ENCODE data around the gene CCDC27. TPM values are rescaled to one million over a fixed set of nuclear protein-coding genes. Genes with fewer than 3 reads are reported as not detected.

The CCDC27 gene
- total RNA-seq, 1 donor from 2014 or later: not detected

DNA sequence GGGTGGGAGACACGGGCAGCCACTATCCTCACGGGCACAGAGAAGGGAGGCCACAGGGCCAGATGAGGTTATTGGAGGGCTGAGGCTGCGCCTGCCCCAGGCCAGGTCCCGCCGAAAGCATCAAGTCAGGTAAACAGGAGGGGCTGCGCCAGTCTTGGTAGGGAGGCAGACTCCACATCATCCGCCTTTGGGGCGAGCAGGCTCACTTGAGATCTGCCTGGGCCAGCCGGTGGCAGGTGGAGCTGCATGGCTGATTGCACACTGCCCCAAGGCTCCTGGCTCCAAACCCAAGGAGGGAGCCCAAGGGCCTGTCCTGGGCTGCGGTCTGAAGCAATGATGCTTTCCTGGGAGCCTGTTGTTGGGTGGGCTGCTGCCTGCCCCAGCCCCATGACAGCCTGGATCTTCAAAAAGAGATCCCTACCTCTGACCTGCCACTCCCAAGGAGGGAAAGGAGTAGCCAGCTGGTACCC lies 24.9 kb downstream of the CCDC27 start:
- no peak for DNase-seq

DNA sequence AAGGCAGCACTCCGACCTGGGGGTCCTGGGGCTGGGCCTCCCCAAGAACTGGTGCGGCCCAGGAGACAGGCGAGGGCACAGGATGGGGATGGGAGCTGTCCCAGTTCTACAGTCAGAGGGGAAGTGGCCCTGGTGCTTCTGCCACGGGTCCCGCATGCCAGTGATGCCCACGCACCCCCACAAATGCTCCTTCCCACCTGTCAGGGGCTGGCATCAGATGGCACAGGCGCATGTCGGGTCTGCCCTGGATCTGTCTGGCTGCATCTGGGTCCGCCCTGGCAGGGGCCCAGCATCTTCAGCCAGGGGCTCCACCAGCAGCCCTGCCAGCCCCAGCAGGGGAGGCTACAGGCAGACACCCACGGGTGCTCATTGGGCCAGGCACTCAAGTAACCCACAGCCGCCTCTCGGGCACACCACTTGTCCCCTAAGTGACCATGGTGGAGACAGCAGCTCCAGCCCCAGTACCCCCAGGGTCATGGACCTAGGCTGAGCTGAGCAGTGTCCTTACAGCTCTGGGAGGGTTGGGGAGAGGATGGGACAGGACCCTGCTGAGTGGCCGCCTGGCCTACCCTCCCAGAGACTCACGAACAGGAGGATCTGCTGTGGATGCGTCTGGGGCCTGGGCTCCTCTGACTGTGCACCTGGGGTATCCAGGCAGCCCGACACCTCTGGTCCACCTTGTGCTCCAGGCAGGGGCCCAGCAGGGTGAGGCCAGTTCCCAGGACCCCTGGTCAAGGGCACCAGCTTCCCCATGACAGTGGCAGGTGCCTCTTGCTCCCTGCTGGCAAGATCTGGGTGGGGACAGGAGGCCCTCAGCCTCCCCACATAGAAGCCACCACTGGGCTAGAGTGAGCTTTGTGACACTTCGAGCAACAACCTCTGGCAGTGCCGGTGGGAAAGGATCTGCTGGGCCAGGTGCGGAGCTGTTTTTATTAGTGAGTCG lies 25.7 kb downstream of the CCDC27 start:
- DNase-seq: no peak

DNA sequence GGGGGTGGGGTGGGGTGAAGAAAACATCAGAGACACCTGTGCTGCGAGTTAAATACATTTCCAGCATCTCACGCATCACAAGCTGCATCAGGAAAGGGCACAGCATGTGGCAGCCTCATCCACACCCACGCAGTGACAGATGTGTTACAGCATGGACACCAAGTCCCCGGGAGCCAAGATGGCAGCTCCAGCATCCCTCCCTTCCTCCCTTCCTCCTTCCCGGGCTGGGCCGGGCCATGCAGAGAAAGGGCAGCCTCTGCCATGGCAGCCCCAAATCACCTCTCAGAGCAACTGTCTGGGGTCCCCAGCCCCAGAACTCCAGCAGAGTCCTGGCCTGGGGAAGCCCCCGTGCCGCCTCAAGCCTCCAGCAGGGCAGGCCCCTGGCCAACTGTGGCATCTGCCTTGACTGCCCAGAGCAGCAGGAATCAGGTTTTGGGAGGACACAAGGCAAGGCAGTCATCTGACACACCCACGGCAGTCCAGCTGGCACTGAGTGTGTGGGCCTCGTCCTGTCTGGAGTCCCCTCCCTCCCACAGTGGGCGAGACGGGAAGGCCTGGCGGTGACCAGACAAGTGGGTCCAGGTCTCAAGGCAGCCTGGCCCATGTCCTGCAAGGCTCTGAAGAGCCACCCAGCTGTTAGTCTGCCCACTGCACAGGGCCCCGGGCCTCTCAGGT lies 26.5 kb downstream of the CCDC27 start:
- DNase-seq: peak; percentile 26

DNA sequence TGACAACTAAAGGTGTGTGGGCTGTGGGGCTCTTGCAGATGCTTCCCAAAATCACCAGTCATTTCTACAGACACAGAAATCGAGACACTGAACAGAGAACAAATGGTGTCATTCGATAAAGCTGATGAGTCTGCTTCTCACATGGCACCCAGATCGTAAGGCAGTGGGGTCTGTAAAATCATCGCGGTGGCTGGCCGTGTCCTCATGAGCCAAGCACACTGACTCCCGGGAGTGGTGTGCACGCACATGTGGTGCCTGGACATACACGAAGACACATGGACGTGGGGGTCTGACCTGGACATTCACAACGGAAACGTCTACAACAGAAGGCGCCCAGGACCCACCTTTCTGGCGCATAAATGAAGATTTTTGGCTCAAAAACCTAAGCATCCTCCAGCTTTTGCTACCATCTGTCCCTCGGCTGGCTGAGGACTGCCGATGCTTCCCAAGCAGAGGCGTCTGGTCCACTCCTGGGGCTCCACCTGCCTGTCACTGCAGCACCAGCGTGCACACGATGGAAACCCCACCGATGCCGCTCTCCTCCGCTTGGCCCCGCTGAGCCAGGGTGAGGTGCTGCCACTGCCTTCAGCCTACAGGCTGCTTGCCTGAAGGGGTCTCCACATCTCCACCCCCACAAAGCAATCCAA lies 27.1 kb downstream of the CCDC27 start:
- DNase-seq: no peak

DNA sequence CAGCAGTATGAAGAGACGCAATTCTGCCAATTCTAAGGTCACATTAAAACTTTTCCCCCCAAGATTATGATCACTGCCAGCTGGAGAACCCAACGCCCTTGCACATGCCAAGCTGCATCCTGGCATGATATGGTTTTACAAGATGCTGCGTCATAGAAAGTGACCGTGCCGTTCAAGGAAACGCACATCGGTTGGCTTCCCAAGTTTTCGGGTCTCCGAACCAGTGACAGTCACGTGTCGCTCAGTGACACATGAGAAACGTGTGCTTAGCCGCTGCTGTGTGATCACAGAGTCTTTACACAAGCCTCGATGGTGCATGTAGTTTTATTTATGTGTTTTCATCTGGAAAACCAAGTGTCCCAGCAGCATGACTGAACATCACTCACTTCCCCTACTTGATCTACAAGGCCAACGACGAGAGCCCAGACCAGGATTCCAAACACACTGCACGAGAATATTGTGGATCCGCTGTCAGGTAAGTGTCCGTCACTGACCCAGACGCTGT lies 27.7 kb downstream of the CCDC27 start:
- no peak for DNase-seq

DNA sequence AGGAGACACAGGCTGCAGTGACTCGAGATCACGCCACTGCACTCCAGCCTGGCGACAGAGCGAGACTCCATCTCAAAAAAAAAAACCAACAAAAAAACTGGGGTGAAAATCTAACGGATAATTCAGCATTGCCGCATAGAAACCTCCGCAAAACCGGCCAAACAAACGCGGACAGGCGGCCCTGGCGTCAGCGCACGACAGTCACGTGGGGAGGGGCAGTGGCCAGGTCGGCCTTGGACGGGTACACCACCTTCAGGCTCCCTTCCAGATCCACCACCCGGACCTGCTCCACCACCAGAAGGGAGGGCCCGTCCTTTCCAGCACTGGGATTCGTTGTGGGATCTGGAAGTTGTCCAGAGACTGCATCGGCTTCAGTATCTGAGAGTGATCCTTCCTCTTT lies 28.7 kb downstream of the CCDC27 start:
- DNase-seq: no peak

DNA sequence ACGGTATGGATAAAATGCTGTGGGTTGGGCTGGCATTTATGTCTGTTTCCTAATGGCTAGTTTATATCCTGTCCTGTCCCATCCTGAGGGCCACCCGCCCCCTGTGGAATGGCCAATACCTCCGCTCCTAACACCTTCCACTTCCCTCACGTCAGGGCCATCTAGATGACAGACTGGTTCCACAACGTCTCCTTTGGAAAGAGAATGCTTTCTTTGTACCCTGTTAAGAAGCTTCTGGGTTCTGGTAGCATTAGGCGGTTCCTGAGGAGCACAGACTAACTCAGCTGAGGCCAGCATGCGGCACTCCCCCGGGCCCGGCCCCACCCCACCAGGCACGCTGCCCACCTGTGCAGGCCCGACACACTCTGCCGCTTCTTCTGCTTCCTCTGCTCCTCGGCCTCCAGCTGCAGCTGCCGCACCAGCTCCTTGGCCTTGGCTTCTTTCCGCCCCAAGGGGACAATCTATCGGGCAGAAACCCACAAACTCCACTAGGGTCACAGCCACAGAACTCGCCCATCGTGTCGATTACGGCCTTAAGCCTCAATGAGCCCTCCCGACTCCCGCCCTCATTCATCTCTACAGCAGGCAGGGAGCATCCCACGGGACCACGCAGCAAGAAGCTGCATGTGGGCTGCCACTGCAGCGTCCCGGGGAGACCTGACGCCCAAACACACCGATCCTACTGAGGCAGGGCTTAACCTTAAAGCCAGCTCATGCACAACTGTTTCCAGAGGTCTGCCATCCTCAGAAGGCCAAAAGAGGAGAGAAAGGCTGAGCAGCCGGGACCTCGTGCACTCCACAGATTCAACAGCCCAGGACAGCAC lies 31.6 kb downstream of the CCDC27 start:
- no peak for DNase-seq

DNA sequence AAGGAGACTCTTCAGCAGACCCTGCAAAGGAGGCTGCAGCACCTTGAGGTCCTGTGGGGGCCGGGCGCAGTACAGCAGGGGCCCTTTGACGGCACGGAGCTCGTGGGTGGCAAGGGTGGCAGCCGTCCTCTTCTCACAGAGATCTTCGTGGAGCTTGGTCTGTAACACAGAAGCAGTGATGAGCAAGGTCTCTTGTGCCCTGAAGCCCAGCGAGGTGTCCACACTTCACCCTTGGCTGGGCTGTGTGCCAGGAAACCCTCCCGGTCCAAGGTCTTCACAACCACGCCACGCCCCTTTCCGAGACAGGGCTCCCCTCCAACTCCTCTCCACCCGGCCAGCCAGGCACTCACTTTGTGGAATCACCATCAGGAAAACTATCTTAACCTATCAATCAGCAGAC lies 32.8 kb downstream of the CCDC27 start:
- no peak for DNase-seq

DNA sequence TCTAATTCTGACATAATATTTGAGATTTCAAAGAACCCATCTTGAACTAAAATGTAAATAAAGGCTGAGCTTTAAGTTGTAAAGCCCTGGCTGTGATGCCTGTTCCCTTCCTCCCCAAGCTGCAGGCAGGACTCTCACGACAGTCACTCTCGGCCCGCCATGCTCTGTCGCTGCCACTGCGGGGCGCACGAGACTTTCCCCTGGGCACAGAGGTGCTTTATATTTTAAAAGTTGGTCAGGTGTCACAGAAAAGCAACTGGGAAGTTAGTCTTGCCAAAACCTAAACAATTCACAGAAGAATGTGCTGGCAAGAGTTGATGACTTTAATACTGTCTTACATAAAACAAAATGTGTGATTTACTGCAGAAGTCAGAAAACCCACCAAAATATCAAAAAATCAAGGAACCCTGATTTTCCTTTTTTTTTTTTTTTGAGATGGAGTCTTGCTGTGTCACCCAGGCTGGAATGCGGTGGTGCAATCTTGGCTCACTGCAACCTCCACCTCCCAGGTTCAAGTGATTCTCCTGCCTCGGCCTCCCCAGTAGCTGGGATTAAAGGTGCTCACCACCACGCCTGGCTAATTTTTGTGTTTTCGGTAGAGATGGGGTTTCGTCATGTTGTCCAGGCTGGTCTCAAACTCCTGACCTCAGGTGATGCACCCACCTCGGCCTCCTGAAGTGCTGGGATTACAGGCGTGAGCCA lies 33.4 kb downstream of the CCDC27 start:
- no peak for DNase-seq

DNA sequence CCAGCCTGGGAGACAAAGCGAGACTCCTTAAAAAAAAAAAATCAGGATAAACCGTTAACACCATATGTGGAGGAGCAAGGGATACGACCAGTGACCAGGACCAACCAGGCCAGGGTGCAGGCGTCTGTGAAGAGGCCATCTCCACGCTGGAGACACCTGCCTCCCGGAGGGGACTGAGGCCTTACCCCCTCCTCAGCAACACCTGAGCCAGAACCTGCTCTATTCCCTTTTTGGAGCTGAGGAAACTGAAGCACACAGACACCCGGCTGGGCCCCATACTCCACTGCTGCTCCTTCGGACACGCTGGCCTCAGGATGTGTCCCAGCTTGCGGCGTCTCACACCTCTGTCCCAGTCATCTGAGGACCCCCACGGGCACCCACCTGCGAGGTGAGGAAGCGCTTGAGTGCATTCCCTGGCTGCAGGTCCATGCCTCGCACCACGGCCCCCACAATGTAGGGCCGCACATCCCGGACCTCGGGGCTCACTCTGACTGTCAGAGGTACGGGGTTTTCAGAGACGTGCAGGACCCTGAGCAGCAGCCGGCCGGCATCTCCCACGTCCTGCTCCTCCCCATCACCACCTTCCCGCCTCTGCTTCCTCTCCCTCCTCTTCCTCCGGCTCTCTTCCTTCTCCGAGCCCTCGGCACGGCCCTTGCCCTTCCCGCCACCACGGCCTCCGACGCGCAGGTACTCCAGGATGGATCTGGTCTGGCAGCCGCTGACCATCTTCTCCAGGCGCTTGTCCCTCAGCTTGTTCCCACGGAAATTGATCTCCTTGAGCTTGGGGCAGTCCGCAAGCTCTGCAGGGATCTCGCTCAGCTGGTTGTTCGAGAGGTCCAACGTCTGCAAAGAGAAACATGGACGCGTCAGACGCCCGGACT lies 34.5 kb downstream of the CCDC27 start:
- no peak for DNase-seq

DNA sequence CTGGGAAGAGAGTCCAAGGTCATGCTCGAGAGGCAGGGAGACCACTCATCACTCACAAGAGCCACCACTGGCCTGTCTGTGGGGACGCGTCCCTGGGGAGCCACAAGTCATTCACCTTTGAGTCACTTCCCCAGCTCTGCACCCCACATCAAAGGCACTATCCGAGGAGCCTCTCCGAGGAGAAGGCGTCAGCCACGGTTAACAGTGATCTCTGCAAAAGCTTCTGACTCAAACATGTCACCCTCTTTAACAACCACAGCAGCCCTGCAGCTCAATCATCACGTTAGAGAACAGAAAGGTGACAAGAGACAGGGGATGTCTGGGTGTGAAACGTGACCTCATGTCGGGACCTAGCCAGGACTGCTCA lies 35.1 kb downstream of the CCDC27 start:
- DNase-seq: no peak

DNA sequence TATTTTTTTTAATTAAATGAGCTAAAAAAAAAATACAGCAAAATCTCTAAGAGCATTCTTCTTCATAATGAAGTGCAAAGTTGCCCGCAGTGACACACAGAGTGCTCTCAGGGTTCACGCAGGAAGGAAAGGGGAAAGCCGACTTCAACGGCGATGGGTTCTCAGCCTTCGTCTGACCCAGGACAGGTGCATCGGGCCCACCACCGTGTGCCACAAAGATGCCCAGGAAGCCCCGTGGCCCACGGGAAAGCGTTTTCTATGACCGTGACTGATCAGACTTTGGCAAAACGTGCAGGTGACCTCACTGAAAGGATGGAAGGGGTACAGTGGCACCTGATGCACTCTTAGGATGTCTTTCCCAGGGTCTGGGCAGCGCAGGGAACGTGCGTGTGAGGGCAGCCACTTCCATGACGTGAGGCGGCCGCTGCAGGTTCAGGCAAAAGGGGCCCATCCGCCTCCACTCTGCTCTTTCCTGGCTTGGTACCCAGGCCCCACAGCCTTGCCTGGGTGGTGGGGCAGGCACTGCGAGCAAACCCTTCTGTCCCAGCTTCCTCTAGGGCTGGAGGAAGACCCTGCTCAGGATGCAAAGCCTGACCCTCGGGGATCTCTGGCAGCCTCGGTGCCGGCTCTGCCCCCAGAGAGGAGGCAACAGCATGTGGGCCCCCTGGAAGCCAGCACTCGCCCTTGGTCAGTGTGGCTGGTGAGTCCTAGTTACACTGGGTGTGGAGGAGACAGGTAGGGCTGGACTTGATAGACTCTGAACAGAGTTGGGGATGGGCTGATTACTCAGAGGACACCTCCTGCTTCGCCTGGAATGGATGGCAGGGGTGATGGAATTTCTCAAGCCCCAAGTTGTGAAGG lies 35.7 kb downstream of the CCDC27 start:
- no peak for DNase-seq

DNA sequence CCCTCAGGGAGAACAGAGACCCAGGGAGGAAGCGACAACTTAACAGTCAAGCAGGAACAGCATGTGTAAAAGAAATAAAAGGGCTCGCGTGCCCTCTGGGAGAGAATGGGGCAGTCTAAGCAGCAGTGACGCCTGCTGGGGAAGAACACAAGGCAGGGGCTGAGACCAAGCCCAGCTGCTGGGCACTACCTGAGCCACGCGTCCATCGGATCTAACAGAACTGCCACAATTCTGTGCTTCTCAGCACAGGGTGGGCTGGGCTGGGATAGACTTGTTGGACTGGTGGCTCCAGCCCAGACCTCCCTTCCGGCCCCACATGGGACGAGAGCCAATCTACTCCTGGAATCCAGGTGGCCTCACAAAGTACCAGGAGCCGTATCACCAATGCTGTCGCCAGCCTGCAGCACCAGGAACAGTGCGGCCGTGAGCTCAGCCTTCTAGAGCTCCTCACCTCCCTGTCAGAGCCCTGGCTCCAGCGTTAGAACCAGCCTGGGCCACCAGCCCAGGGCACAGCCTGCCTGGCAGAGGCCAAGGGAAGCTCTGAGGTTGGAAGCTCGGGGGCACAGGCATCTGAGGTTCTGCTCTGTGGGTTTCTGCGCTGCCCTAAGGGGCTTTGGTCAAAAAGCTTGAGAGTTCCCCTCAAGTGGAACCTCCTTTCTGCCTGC lies 36.6 kb downstream of the CCDC27 start:
- DNase-seq: no peak

DNA sequence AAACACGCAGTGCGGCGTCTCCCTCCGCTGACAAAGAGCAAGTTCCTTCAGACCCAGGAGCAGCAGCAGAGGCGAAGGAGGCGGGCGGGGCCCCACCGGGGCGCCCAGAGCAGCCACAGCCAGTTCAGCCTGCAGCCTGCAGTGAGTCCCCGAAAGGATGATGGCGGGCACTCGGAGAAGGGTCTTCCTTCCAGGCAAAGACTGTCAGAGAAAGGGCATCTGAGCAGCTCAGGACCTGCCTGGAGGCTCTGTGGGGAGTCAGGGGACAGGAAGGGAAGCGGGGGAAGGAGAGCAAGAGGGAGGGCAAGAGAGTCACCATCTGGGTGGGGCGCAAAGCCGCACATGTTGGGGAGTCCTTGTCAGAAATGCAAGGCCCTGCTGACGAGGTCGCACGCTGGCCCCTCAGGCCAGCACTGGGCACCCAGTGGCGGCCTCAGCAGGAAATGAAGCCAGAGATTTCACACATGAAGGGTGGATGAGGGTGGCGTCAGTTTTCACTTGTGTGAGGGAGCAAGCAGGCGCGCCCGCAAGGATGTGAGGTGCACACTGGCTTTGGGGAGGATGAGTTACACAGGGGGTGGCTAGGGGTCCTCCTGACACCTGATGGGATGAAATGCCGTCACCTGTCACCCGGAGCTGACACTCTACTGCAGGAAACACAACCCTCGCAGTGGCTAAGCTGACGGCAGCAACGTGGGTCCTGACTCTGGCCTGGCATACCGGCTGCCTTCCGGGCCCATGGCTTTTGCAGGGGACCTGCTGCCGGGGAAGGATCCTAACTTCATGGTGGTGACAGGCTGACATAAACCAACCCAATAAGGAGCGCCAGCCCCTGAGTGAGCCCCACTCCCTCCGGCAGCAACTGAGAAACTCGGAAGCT lies 37.4 kb downstream of the CCDC27 start:
- DNase-seq: no peak

DNA sequence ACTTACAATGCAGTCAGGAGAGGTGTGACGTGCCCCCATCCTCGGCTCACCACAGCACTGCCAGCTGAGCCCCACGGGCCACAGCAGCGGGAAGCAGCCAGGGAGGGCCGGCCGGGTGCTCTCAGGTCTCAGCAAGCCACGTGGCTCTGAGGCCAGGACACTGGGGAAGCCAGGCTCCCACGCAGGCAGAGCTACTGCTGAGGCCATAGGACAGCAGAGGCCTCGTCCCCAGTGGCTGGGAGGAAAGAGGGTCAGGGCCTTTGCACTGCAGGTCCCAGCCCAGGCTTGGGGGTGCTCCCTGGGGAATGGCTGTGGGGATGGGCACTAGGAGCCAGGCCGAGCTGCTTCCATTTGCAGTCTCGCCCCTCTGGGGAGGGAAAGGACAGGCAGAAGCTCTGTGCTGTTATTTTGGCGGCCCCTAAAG lies 38.3 kb downstream of the CCDC27 start:
- no peak for DNase-seq

DNA sequence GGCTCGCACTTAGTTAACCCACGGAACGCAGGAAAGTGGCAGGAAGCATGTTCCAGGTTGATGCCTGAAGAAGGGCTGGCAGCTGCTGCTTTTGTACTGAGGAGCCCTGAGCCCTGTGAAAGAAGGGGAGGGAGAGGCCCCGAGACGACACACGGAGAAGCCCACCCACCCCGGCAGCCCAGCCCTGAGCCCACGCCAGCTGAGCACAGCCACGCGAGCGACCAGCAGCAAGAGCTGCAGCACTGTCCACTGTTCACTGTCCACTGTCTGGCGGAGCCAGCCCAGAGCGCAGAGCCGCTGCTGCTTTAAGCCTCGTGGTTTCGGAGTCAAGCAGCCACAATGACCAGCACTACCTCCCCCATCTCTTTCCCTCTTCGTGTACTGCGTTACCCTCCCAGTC lies 38.7 kb downstream of the CCDC27 start:
- no peak for DNase-seq

DNA sequence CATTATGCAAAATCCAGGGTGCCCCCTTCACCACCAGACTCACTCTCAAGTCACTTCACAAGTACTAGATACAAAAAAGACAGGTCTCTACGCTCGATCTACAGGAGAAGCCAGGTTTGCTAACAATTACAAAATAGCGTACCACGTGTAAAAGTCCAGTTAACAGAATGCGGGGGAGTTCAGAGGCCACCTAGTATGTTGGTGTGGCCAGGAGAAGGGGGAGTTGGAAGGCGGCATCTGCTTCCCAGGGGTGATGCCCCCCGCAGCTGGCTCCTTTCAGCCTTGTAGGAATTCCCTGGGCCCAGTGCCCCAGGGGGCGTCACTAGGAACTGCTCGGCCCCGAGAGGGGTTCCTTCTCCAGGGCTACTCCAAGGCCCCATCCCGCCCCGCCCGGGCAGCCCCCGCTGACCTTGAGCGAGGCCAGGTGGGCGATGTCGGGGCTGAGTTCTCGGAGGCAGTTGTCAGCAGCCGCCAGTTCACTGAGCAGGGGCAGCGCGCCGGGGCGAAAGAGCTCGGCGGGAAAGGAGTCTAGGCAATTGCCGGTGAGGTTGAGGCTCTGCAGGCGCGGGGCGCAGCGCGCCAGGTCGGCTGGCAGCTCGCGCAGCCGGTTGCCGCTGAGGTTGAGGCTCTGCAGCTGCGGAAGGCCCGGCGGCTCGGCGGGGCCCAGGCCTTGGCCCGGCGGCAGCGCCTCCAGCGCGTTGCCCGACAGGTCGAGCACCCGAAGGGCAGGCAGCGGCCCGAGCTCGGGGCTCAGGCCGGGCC lies 43.4 kb downstream of the CCDC27 start:
- no peak for DNase-seq
